GM18868 (cell line): ENCODE measurements around the gene SERF2.
A peak's percentile ranks its signal among the peaks of the same experiment; 100 is the strongest.
"Not testable (repeated sequence)": the region's sequence is repeated elsewhere in the genome, so short reads cannot be mapped to it uniquely, and the experiment has no call there.

ENCODE experiments used
- ATAC-seq: cut with Tn5 transposase; IDR thresholded peaks from one replicate; pipeline ENCODE4 v1.9.1; 2021; ENCODE audit warnings: mild to moderate bottlenecking, moderate library complexity; ENCODE audit not compliant: unreplicated experiment

SERF2 gene

DNA sequence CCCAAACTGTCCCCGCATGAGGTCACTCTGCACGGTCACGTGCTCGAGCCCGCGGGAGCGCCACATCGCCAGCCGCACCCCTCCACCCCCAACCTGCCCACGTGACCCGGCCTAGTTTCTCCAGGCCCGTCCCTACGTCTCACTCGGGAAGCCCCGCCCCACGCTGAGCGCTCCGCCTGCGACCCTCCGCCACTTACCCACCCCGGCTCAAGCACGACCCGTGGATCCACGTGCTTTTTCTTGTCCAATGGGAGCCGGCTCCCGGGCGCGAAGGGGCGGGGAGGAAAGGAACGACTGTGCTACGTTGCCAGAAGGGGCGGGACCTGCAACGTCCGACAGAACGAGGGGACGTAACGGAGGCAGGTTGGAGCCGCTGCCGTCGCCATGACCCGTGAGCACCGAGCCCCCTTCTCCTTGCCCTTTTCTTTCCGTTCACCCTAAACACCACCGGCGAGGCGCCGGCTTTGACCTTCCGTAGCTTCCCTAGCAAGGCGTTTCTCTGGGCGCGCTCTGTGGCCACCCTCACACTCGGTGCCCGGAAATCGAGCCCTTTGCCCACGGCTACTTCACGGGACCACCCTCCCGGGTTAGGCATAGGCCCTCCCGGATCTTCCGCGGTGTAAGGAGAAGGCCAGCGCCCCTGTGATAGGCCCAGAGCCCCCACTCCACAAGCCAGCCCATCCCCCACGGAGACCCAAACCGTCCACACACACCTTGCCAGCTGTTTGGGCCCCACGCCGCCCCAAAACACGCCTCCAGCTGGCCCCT lies at the start of gene SERF2:
SERF2 (plus strand) TSS at position 328 of the 768 bp plus-strand sequence; CDS start at position 385, 57 bp downstream.
- ATAC-seq: peak; percentile 85

DNA sequence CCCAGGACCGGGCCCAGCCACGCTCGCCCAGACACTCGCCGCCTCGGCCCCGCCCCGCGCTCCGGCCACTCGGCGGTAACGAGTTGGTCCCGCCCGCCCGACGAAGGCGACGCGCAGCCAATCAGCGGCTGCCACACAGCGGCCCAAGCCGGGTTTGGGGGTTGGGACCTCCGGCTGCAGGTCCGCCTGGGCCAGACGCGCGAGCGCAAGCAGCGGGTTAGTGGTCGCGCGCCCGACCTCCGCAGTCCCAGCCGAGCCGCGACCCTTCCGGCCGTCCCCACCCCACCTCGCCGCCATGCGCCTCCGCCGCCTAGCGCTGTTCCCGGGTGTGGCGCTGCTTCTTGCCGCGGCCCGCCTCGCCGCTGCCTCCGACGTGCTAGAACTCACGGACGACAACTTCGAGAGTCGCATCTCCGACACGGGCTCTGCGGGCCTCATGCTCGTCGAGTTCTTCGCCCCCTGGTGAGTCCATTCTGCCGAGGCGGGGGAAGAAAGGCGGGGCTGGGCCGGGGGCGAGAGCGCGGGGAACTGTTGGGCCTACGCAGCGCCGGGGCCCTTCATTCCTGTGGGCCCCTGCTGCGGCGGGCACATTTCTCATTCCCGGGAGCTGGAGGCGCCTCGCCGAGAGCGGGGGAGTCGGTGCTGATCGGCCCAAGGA lies 45.7 kb upstream of the SERF2 start, which contains the start of gene PDIA3:
PDIA3 (plus strand) TSS at position 194 of the 658 bp plus-strand sequence; CDS start at position 296, 102 bp downstream.
- ATAC-seq: peak; percentile 71

DNA sequence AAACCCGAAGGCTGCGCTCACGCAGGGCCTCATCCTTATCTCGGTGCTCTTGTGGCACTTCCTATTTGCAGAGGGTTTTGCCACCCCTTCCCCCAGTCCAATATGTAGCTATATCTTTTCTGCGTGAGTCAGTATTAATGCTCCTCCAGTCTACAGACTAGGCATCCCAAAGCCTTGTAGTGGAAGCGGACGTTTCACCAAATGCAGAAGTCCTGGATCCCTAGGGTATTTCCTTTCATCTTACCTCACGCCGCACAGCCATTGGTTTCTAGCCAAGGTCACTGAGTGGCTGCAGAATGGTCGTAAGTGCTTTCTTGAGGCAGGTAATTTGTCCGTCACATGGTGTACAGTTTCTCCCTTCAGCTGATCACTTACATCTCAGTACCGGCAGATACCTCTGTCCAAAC lies 45.2 kb upstream of the SERF2 start:
- ATAC-seq: not testable (repeated sequence)

GRCh38 chr15:43748376-43748775 lies 43.7 kb upstream of the SERF2 start:
- ATAC-seq: no peak

- ATAC-seq: peak; percentile 47
Measured at GRCh38 chr15:43749690-43750345, 42.3 kb upstream of the SERF2 start.

GRCh38 chr15:43751885-43752284 lies 40.2 kb upstream of the SERF2 start:
- ATAC-seq: no peak

- no peak for ATAC-seq
Measured at GRCh38 chr15:43762824-43763223, 29.3 kb upstream of the SERF2 start.

GRCh38 chr15:43763819-43764446 lies 28.2 kb upstream of the SERF2 start:
- ATAC-seq: no peak

DNA sequence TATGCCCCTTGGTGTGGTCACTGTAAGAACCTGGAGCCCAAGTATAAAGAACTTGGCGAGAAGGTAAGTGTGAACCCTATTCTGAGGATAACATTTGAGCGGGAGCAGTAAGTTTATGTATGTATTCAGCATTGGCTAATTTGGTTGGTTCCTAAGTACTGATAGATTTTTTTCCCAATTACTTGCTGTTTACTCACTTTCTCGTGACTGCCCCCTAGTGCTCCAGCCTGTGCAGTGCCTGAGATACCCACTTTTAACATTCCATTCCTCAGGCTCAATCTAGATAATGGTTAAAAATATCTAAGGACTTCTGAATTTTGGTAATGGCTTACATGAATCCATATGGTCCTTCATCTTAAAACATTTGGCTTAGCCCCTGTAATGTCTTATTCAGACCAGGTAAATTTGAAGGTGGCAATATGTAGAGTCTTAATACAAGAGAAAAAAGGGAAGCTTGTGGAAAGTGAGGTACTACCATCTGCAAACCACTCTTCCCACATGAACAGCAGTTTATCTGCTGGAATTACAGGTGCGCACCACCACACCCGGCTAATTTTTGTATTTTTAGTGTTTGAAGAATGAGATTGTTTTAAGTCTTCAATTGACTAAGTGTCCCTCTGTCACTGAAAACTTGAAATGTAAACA lies 22.4 kb upstream of the SERF2 start:
- ATAC-seq: no peak

DNA sequence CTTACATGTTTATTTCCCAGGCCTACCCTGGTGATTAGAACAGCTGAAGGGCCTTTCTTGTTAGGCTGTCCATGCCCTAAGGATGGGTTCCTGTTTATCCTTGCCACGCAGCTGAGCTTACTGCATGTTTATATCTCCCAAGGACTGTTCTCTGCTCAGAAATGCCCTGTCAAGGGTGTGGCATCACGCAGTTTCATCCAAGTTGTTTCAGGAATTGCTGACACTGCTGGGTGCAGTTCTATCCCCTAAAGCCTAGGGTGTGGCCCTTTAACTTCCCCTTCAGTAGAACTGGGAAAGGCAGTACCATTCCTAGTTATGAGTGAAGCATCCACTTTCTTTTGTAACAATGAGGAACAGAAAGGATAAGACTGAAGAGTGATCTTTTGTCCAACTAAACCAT lies 20.3 kb upstream of the SERF2 start:
- no peak for ATAC-seq

DNA sequence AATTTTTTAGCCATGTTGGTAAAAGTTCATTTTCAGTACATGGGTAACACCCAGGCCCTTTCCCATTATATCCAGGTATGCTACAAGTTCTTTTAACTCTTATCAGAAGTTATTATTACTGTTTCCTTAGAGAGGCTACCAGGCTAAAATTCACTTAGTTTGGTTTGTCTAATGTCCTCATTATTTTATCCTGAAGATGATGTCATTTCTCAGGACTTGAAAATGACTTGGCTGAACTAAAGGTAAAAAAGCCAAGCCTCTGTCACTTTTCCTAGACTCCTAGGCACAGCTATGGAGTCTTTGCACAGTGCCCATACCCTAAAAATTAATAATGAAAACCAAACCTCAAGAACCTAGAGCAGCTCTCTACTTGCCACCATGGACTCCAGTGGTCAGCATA lies 19.5 kb upstream of the SERF2 start:
- no peak for ATAC-seq

- ATAC-seq: no peak
Measured at GRCh38 chr15:43774062-43774461, 18.1 kb upstream of the SERF2 start.

DNA sequence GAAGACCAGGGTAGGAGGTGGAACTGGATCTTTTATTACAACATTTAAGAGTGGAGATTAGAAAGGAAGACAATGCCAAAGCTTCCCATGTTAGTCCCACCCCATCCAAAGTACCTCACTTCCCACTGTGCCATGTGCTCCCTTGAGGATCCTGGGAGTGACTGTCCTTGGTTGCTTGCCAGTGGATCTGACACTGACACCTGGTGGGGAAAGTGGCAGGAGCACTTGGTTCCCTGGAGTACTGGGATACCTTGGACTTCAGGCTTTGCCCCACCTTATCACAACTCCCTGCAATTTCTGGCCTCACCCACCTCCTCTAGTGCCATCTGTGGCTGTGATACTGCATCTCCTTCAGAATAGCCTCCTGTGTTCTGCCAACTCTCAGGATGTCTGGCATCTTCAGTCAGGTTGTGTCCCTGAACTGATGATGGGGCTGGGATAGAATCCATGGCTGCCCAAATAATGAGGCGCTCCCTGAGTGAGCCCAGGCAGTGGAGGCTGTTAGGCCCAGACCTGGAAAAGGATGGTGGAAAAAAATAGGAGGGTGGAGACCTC lies 16.6 kb upstream of the SERF2 start:
- ATAC-seq: no peak

DNA sequence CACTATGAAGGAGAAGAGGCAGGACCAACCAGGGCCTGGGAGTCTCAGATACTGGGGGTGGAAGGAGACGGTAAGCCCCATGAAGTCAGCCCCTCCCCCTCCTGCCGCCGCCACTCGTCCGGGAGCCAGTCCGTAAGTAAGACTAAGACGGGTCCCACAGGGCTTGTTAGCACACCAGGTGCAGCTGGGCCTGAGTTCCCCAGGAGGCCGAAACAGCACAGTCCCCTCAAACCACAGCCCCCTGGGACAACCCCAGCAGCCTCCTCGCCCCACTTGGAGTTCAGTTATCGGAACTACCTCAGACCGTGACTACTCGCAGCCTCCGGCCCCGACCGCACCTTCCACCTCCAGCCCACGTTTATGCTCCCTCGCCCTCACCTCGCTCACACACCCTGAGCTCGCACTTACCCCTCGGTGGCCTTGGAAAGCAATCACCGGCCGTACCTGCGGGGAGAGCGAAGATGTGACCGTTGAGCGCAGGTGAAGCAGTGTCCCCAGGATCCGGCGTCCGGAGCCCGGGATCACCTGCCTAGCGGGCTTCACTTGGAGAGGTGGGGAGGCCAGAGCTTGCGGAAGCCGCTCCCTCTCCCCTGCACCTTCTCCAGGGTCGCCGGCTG lies 15.9 kb upstream of the SERF2 start:
- peak; percentile 63 for ATAC-seq

- ATAC-seq: peak; percentile 48
Measured at GRCh38 chr15:43776718-43777266, 15.3 kb upstream of the SERF2 start, which contains the start of gene ELL3. TSS of gene ELL3 (minus strand) at chr15:43776966. CDS start at chr15:43776901, 65 bp downstream.

- ATAC-seq: peak; percentile 54
Measured at GRCh38 chr15:43777267-43777914, 14.7 kb upstream of the SERF2 start.

GRCh38 chr15:43779016-43779415 lies 13.1 kb upstream of the SERF2 start:
- ATAC-seq: no peak

DNA sequence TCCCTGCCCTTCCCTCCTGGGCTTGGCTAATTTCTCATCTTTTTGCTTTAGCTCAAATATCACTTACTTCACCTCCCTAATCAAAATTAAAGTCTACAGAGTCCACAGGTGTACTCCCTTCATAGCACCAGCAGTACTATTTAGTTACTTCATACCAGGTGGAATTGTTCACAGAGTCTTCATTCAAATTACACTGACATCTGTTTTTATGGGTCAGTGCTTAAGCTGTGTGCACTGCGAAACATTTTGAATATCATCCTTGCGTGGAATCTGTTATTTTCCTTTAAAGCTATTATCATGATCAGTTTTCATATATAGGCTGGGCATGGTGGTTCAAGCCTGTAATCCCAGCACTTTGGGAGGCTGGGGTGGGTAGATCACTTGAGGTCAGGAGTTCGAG lies 2.7 kb upstream of the SERF2 start:
- ATAC-seq: no peak
